DND-41 (cell line): ENCODE data around the gene CHCHD3.

Experiments used
- EZH2 ChIP-seq: IDR thresholded peaks from 3 replicates; pipeline ENCODE4 v1.6.1; 2012; ENCODE audit warnings: borderline replicate concordance, low read depth, mild to moderate bottlenecking, moderate library complexity, low read length, inconsistent platforms; ENCODE audit not compliant: severe bottlenecking
- TF ChIP-seq, protein P1 (sequence below): IDR thresholded peaks from 2 replicates; pipeline ENCODE4 v1.5.1; 2012; ENCODE audit warnings: borderline replicate concordance, low read length, moderate library complexity, mild to moderate bottlenecking; ENCODE audit not compliant: poor library complexity, severe bottlenecking; ENCODE audit errors: extremely low read depth

DNA sequence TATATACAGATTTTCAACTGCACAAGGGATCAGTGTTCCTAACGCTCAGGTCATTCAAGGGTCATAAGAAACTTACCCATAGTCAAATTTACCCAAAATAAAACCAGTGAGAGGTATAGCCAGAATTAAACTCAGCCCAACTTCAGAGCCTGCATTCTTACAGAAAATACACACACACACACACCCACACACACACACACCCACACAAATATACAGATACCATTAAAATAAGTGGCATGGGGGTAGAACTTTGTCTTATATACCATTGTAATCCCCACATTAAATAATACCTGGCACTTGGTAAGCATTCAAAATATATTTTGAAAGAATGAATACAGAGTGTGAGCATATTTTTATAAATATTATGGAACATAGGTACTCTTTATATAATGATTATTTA, 93.8 kb downstream of the CHCHD3 start:
- TF ChIP-seq, protein P1, sequence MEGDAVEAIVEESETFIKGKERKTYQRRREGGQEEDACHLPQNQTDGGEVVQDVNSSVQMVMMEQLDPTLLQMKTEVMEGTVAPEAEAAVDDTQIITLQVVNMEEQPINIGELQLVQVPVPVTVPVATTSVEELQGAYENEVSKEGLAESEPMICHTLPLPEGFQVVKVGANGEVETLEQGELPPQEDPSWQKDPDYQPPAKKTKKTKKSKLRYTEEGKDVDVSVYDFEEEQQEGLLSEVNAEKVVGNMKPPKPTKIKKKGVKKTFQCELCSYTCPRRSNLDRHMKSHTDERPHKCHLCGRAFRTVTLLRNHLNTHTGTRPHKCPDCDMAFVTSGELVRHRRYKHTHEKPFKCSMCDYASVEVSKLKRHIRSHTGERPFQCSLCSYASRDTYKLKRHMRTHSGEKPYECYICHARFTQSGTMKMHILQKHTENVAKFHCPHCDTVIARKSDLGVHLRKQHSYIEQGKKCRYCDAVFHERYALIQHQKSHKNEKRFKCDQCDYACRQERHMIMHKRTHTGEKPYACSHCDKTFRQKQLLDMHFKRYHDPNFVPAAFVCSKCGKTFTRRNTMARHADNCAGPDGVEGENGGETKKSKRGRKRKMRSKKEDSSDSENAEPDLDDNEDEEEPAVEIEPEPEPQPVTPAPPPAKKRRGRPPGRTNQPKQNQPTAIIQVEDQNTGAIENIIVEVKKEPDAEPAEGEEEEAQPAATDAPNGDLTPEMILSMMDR, result no peak
- no peak for TF ChIP-seq EZH2
